Keratinocyte (primary cell): Measurements from ENCODE around the gene GRIN3A. TPM values are rescaled to one million over a fixed set of nuclear protein-coding genes. Genes with fewer than 3 reads are reported as not detected.

Experiments used
- DNase-seq: peaks from one replicate; pipeline ENCODE4 v3.0.0-alpha.2; 2011; ENCODE audit warnings: low read depth, missing footprints, low spot score
- FAIRE-seq: peaks from 2 replicates; lab custom pipeline; 2011; peaks lifted over from hg19 to GRCh38; lab: Jason Lieb, UNC
- H2AFZ ChIP-seq: 2 replicates; pipeline ENCODE4 v1.6.0; 2012; ENCODE audit warnings: low read length, control low read depth, inconsistent platforms; ENCODE audit not compliant: control insufficient read depth
- H3K27ac ChIP-seq: 2 replicates; pipeline ENCODE4 v1.5.1; 2011; ENCODE audit warnings: low read length; ENCODE audit not compliant: control insufficient read depth, insufficient read depth
- H3K27me3 ChIP-seq: 3 replicates; pipeline ENCODE4 v1.6.0; 2011; ENCODE audit warnings: low read length; ENCODE audit not compliant: control insufficient read depth, insufficient read depth; ENCODE audit errors: extremely low read depth
- H3K36me3 ChIP-seq, 2 experiments: 2 replicates in 1 of 2; 3 replicates in 1 of 2; pipeline ENCODE4 v1.5.1; 2011; ENCODE audit warnings: low read length in 2 of 2, mild to moderate bottlenecking in 1 of 2; ENCODE audit not compliant: control insufficient read depth in 2 of 2, insufficient read depth in 2 of 2; ENCODE audit errors: extremely low read depth in 1 of 2
- H3K4me1 ChIP-seq: 3 replicates; pipeline ENCODE4 v1.5.1; 2011; ENCODE audit warnings: low read length; ENCODE audit not compliant: control insufficient read depth, insufficient read depth; ENCODE audit errors: extremely low read depth
- H3K4me2 ChIP-seq: 3 replicates; pipeline ENCODE4 v1.6.0; 2011; ENCODE audit warnings: low read depth, low read length; ENCODE audit not compliant: control insufficient read depth, insufficient read depth; ENCODE audit errors: extremely low read depth
- H3K4me3 ChIP-seq, 3 experiments: fragments of 200-600 bp in 1 of 3; sonication (generic) in 1 of 3; 2 replicates in 2 of 3; 3 replicates in 1 of 3; pipeline ENCODE4 v1.5.1; 2011 to 2016; ENCODE audit warnings: low read length in 3 of 3, mild to moderate bottlenecking in 3 of 3, control low read depth in 2 of 3, inconsistent platforms in 1 of 3, low read depth in 1 of 3, mixed read lengths in 1 of 3, mixed run types in 1 of 3, moderate library complexity in 1 of 3; ENCODE audit not compliant: control insufficient read depth in 2 of 3, insufficient read depth in 2 of 3; ENCODE audit errors: extremely low read depth in 1 of 3
- H3K79me2 ChIP-seq: 2 replicates; pipeline ENCODE4 v1.6.0; 2012; ENCODE audit warnings: low read length; ENCODE audit not compliant: control insufficient read depth, insufficient read depth
- H3K9ac ChIP-seq: 3 replicates; pipeline ENCODE4 v1.6.0; 2011; ENCODE audit warnings: low read length; ENCODE audit not compliant: control insufficient read depth, insufficient read depth; ENCODE audit errors: extremely low read depth
- H3K9me1 ChIP-seq: 3 replicates; pipeline ENCODE4 v1.6.0; 2011; ENCODE audit warnings: low read length; ENCODE audit not compliant: control insufficient read depth, insufficient read depth; ENCODE audit errors: extremely low read depth
- H3K9me3 ChIP-seq: 2 replicates; pipeline ENCODE4 v1.5.1; 2012; ENCODE audit warnings: low read depth, low read length; ENCODE audit not compliant: control insufficient read depth
- H4K20me1 ChIP-seq: 3 replicates; pipeline ENCODE4 v1.6.0; 2011; ENCODE audit warnings: low read length; ENCODE audit not compliant: control insufficient read depth, insufficient read depth; ENCODE audit errors: extremely low read depth
- EZH2 ChIP-seq: IDR thresholded peaks from one replicate; pipeline ENCODE4 v1.6.1; 2012; ENCODE audit warnings: inconsistent platforms, mild to moderate bottlenecking, low read length, moderate library complexity
- dilution Hi-C: fragments of 300-500 bp; cut with MboI; formaldehyde crosslinking; loops from one replicate; pipeline ENCODE4 v1.7.0; 2020; ENCODE audit warnings: low sequenced_read_pairs; ENCODE audit not compliant: extremely low pct_ligation_motif_present
- polyA plus RNA-seq, 5 experiments: library from polyadenylated mRNA; depleted of rRNA in 3 of 5; stranded (reverse) in 3 of 5; stranded (forward) in 1 of 5; unstranded in 1 of 5; fragments of >200 nt; gene quantifications; 1 replicate in 1 of 5; 2 replicates in 3 of 5; 3 replicates in 1 of 5; pipeline versions ENCODE4 v1.2.1 to v1.2.3, GENCODE V29; 2011 to 2012; ENCODE audit warnings: missing spikeins in 2 of 5, low read depth in 1 of 5, low replicate concordance in 1 of 5
- TF ChIP-seq, protein P1 (sequence below), 3 experiments: IDR thresholded peaks in 1 of 3; conservative IDR thresholded peaks in 1 of 3; optimal IDR thresholded peaks in 1 of 3; 2 replicates in 2 of 3; 3 replicates in 1 of 3; pipeline versions ENCODE3 to v1.5.1; 2011; ENCODE audit warnings: low read length in 3 of 3, mild to moderate bottlenecking in 3 of 3, moderate library complexity in 2 of 3, control low read depth in 1 of 3, inconsistent platforms in 1 of 3; ENCODE audit not compliant: insufficient read depth in 2 of 3; ENCODE audit errors: extremely low read depth in 1 of 3

The GRIN3A gene
- polyA plus RNA-seq, 1 donor (not counting 4 experiments of a cell fraction or from before 2014, with no cell fraction given), result not detected

DNA sequence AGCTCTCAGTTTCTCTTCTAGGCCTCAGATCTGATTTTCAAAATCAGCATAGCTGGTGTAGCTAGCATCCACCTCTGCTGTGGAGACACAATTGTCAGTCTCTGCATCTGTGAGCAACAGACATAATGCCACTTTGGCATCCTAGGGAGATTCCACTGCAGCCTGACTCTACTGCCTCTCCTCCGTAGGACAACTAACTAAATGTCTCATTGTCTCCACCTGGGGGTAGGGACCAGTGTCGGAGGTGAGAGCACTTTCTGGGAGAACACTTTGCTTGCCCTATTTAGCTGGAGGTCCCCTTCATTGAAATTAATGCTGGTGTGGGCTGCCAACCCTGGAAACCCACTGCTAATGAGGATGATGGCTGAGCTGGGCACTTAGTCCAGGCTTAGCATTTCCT lies 145.1 kb downstream of the GRIN3A start:
- H3K79me2 ChIP-seq, result no peaks in the 10 kb centered on the region
- H3K9me1 ChIP-seq, result no peaks in the 10 kb centered on the region
- no peak for FAIRE-seq
- no peaks in the 10 kb centered on the region for H3K4me1 ChIP-seq
- H3K27me3 ChIP-seq, result no peaks in the 10 kb centered on the region
- no peak for DNase-seq
- no peak overlapping the region for H3K27ac ChIP-seq
- no peak overlapping the region for H3K4me2 ChIP-seq
- no peaks in the 10 kb centered on the region for H4K20me1 ChIP-seq
- H3K9ac ChIP-seq, result no peak overlapping the region
- dilution Hi-C loops, result no loop called here
- no peaks in the 10 kb centered on the region for H3K36me3 ChIP-seq
- H3K9me3 ChIP-seq, result no peaks in the 10 kb centered on the region
- no peak for TF ChIP-seq EZH2
- TF ChIP-seq, protein P1, sequence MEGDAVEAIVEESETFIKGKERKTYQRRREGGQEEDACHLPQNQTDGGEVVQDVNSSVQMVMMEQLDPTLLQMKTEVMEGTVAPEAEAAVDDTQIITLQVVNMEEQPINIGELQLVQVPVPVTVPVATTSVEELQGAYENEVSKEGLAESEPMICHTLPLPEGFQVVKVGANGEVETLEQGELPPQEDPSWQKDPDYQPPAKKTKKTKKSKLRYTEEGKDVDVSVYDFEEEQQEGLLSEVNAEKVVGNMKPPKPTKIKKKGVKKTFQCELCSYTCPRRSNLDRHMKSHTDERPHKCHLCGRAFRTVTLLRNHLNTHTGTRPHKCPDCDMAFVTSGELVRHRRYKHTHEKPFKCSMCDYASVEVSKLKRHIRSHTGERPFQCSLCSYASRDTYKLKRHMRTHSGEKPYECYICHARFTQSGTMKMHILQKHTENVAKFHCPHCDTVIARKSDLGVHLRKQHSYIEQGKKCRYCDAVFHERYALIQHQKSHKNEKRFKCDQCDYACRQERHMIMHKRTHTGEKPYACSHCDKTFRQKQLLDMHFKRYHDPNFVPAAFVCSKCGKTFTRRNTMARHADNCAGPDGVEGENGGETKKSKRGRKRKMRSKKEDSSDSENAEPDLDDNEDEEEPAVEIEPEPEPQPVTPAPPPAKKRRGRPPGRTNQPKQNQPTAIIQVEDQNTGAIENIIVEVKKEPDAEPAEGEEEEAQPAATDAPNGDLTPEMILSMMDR (optimal IDR thresholded peaks at IDR 0.05 in 1 of 3, IDR thresholded peaks at IDR 0.05 in 1 of 3, conservative IDR thresholded peaks at IDR 0.05 in 1 of 3; ENCODE audit: extremely low read depth in 1 of 3, insufficient read depth in 2 of 3, low read length in 3 of 3), result peak in 1 of 3 experiments; percentile 12
- H3K4me3 ChIP-seq, result no peak overlapping the region
- H2AFZ ChIP-seq, result no peak overlapping the region

DNA sequence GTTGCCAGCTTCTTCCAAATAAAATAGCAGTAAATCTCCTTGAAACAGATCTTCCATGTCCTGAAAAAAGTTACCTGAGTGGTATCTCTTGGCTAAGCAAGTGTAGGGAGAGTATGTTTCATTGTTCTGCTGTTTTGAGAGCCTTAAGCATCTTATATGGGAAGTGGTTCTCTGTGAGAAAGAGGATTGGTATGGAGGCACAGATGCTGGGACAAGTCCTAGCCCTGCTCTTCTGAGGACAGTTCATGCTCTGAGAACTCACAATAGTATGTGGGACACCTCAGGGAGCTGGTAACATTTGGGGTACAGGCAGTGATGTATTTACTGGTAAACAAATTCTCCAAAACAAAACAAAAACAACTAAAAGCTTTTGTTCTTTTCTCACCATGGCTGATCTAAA lies 145.7 kb downstream of the GRIN3A start:
- H3K27ac ChIP-seq, result no peak overlapping the region
- H3K4me2 ChIP-seq, result no peak overlapping the region
- FAIRE-seq (peak; percentile 29), DNase-seq (no peak)
- no peaks in the 10 kb centered on the region for H4K20me1 ChIP-seq
- TF ChIP-seq EZH2, result no peak
- TF ChIP-seq, protein P1 (optimal IDR thresholded peaks at IDR 0.05 in 1 of 3, IDR thresholded peaks at IDR 0.05 in 1 of 3, conservative IDR thresholded peaks at IDR 0.05 in 1 of 3; ENCODE audit: extremely low read depth in 1 of 3, insufficient read depth in 2 of 3, low read length in 3 of 3), result no peak
- no peaks in the 10 kb centered on the region for H3K79me2 ChIP-seq
- H2AFZ ChIP-seq, result no peak overlapping the region
- H3K9me3 ChIP-seq, result no peaks in the 10 kb centered on the region
- H3K9ac ChIP-seq, result no peak overlapping the region
- no peaks in the 10 kb centered on the region for H3K4me1 ChIP-seq
- H3K4me3 ChIP-seq, result no peak overlapping the region
- dilution Hi-C loops, result no loop called here
- H3K36me3 ChIP-seq, result no peaks in the 10 kb centered on the region
- no peaks in the 10 kb centered on the region for H3K9me1 ChIP-seq
- no peaks in the 10 kb centered on the region for H3K27me3 ChIP-seq
